Measurements from ENCODE around the gene S1PR5.

DNA sequence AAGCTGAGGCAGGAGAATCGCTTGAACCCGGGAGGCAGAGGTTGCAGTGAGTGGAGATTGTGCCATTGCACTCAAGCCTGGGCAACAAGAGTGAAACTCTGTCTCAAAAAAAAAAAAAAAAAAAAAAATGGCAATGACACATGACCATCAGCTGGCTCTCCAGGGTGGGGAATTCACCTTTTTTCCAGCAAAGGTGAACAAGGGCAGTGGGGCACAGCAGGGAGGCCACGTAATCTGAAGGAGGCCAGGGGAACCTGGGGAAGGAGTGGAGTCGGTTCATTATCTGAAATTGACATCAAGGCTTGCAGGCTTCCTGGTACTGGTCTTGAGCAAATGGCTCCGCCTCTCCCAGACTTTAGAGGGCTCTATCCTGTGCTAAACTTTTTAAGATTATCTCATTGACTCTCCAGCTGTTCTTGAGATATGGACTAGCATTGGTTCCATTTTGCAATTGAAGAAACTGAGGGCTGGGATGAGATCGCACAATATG lies 42.2 kb downstream of the S1PR5 start:
- TF ChIP-seq FOXM1 (IDR thresholded peaks at IDR 0.05; ENCODE audit: borderline replicate concordance) (no peak), ARNT (IDR thresholded peaks at IDR 0.05) (no peak)

Data from HEK293T (cell line).